GM12801 (cell line): Measurements from ENCODE around the gene TUSC2.

Experiments used
- TF ChIP-seq, protein P1 (sequence below): IDR thresholded peaks from one replicate; pipeline ENCODE4 v1.5.1; 2011; ENCODE audit warnings: control low read depth; ENCODE audit not compliant: insufficient read length; ENCODE audit errors: extremely low read depth

The TUSC2 gene

DNA sequence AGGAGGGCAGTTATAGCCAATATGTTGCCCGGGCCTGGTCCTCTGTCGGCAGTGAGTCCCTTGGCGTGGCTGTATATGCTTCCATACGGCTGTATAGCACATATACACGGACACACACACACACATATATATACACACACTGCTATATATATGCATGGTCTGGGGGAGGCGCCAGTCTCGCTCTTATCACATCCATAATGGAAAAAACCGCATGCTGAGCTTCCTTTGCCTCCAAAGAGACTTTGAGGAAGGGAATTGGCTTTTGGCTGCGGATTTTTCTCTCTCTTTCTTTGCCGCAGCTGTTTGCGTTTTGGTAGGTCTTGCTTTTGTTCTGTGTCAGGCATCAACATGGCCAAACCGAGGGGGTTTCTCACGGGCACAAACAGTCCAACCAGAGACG lies 42.6 kb upstream of the TUSC2 start:
- TF ChIP-seq, protein P1, sequence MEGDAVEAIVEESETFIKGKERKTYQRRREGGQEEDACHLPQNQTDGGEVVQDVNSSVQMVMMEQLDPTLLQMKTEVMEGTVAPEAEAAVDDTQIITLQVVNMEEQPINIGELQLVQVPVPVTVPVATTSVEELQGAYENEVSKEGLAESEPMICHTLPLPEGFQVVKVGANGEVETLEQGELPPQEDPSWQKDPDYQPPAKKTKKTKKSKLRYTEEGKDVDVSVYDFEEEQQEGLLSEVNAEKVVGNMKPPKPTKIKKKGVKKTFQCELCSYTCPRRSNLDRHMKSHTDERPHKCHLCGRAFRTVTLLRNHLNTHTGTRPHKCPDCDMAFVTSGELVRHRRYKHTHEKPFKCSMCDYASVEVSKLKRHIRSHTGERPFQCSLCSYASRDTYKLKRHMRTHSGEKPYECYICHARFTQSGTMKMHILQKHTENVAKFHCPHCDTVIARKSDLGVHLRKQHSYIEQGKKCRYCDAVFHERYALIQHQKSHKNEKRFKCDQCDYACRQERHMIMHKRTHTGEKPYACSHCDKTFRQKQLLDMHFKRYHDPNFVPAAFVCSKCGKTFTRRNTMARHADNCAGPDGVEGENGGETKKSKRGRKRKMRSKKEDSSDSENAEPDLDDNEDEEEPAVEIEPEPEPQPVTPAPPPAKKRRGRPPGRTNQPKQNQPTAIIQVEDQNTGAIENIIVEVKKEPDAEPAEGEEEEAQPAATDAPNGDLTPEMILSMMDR = no peak

DNA sequence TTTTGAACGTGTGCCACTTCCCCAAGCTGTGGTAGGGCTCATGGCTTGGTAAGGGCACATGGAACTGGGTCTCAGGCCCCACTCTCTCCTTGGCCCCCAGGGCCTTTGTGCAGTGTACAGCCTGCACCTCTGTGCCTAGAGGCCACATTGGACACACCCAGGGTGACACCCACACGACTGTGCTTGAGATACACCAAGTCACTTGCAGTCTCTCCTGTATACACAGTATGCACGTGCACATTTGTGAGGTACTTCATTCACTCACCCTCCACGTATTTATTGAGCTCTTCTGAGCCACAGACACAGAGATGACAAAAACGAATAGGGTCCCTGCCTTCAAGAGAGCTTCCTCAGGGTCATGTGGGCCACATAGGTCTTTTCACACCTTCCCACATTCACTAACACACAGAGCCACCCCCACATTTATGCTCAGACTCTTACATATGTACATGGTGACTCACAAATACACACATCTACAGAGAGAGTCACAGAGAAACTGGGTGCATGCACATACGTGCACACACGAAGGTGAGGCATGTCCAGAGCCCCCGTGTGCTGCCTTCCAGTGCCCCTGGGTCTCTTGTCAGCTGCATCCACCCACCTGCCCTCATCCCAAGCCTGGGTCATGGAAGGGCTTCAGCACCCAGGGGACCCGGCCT lies 41.1 kb upstream of the TUSC2 start:
- TF ChIP-seq, protein P1 = no peak

DNA sequence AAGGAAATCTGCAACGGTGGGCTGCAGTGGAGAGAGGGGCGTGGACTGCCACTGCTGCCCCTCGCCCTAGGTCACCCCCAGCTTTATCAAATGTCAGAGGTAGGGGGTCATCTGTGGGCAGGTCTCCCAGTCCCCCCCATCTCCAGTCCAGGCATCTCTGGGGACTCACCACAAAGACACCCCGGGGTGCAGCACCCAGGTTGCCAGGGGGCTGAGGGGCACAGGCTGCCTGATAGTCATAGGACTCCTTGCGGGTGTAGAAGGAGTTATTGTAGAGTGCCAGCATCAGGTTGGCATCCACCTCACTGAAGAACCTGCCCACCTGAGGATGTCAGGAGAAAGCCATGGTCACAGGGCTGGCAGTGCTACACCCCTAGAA lies 37.8 kb upstream of the TUSC2 start:
- TF ChIP-seq, protein P1 = no peak

DNA sequence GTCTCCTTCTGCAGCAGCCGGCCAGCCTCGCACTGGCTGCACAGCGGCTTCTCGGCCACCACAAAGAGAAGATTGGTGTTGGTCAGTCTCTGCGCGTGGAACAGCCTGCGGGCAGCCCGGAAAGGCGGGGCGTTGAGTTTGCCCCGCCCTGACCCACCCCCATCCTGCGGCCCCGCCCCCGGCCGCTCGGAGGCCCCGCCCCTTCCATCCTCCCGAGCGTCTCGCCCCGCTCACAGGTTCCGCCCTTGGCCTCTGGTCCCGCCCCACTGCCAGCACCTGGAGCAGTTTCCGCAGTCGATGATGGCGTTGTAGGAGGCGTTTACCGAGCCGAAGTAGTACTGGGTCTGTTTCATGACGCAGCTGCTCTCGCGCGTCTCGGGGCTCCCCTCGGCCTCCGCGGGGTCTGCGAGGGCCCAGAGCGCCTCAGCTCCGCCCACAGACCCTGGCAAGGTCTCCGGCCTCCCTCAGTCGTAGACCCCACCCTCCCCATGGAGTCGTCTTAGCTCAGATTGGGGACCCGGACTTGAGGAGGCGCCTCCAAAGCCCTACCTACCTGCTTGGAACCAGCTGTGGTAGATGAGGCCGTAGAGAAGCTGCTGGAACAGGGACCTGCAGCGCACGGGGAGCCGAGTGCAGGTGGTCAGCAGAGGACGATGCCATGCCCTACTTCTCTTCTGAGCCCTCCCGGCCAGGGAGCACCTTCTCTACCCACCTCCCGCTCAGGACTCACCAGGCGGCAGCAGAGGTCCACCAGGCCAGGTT lies 37.2 kb upstream of the TUSC2 start:
- TF ChIP-seq, protein P1 = no peak

DNA sequence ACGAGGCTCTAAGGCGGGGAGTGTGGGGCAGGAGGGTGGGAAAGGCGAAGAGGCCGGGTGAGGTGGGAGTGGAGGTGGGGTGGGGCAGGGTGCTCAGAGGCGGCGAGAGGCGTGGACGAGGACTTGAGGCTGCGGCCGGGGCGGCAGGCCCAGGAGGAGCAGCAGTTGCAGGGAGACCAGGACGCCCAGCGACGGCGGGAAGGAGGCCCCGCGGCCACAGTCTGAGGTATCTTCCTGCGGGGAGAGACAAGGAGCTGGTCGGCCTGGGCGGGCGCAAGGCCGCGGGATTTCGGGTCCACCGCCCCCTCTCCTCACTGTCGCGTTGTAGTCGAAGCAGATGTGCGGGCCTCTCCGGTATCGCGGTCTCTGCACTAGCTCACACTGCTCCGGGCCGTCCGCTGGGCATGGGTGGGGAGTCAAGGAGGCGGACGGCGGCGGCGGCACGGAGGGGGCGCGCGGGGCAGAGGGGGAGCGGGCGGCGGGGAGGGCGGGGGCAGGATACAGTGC lies 36.6 kb upstream of the TUSC2 start:
- TF ChIP-seq, protein P1 = no peak

DNA sequence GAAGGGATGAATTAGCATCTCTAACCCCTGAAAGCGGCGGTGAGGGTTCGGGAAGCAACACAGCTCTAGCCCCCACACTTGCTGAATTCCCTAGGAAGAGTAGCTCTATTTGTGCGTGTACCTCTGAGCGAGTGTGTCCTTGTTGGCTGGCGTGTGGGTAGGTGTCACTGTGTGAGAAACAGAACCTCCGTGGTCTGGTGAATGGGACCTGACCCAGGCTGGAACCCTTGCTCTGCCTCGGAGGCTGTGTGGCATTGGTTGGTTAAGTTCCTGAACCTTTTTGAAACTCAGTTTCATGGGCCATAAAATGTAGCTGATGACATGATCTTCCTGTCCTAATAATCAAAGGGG lies 31.7 kb upstream of the TUSC2 start:
- TF ChIP-seq, protein P1 = no peak

DNA sequence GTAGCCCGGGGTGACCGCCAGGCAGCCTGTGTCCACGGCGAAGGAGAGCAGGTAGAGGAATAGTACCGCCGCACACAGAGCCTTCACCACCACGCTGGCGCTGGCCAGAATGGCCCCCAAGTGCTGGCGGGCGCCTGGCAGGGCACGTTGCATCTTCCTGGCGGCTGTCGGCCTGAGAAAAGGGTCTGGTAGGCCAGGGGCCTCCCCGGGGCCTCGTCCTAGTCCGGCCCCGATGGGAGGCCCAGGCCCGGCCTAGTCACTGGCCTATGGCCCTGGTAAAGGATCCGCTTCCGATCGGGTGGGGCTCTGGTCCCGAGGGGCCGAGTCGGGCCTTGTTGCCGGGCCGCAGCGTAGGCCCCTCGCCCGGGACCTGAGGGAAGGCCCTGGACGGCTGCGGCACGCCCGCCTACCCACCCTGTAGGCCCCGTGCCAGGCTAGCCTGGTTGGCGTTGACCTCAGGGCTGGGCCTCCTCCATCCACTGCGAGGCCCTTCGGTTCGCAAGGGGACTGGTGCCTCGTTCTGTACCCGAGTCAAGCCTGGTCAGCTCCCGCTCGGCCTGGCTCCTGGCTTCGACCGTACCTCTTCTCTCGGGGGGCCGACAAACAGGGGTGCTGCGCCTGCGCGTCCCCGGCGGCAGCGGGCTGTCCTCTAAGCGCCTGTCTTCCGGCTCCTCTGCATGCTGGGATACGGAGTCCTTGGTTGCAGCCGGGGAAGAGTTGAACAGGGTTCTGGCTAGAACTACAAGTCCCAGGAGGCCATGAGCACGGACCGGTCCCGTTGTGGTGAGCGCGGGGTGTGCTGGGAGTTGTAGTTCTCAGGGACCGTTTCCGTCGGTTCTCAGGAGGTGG lies 31.1 kb upstream of the TUSC2 start, which contains the start of gene TMEM115:
Gene TMEM115 (minus strand): TSS at position 611 of the 849 bp plus-strand sequence. CDS start 458 bp downstream, at position 153.
- TF ChIP-seq, protein P1 = no peak
